Uterus (tissue), 2 donors: ENCODE results near the gene RAB6A.

ENCODE experiments used
- POLR2A ChIP-seq, 2 donors: fragments of 450-650 bp; IDR thresholded peaks; one replicate each; pipeline ENCODE4 v1.6.1; 2016; ENCODE audit warnings: antibody characterized with exemption in 2 of 2, mild to moderate bottlenecking in 1 of 2, moderate library complexity in 1 of 2
- TF ChIP-seq, protein P1 (sequence below), 4 experiments: fragments of 200-600 bp in 2 of 4; fragments of 450-650 bp in 2 of 4; sonication (generic) in 2 of 4; IDR thresholded peaks; one replicate each; pipeline ENCODE4 v1.5.1; 2016 to 2019; ENCODE audit warnings: antibody characterized with exemption in 4 of 4, mild to moderate bottlenecking in 2 of 4, moderate library complexity in 1 of 4

DNA sequence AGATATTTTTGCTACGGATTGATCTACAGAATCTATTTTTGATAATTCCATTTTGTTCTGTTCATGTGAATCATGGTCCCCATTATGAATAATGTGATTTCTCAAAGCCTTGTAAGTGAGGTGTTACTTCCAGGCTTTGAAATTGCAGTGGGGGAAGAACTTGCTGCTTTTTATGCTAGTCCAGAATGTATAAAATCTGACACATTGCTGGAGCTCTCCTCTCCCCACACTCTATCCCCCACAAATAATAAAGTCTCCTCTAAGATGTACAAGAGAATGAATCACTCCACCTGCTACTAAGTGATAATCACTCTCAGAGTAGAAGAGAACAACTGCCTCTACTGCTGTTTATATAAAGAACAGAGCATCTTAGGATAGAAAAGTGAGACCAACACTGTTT, 5.9 kb upstream of the RAB6A start:
- TF ChIP-seq POLR2A (IDR thresholded peaks at IDR 0.05), result no peak
- TF ChIP-seq, protein P1, sequence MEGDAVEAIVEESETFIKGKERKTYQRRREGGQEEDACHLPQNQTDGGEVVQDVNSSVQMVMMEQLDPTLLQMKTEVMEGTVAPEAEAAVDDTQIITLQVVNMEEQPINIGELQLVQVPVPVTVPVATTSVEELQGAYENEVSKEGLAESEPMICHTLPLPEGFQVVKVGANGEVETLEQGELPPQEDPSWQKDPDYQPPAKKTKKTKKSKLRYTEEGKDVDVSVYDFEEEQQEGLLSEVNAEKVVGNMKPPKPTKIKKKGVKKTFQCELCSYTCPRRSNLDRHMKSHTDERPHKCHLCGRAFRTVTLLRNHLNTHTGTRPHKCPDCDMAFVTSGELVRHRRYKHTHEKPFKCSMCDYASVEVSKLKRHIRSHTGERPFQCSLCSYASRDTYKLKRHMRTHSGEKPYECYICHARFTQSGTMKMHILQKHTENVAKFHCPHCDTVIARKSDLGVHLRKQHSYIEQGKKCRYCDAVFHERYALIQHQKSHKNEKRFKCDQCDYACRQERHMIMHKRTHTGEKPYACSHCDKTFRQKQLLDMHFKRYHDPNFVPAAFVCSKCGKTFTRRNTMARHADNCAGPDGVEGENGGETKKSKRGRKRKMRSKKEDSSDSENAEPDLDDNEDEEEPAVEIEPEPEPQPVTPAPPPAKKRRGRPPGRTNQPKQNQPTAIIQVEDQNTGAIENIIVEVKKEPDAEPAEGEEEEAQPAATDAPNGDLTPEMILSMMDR (IDR thresholded peaks at IDR 0.05), result no peak
